SK-N-SH (cell line): ENCODE measurements around the gene NTHL1. TPM values are rescaled to one million over a fixed set of nuclear protein-coding genes. Genes with fewer than 3 reads are reported as not detected.
A peak's percentile ranks its signal among the peaks of the same experiment; 100 is the strongest.

Source experiments
- CTCF ChIA-PET: fragments of 300-600, 350-600 bp; formaldehyde crosslinking; extraction: SDS; loops from one replicate; lab custom pipeline; 2021; lab: Yijun Ruan, JAX
- POLR2A ChIA-PET: fragments of 350-600 bp; sonication (Branson Sonifier 250); formaldehyde crosslinking; extraction: SDS; loops from one replicate; lab custom pipeline; 2020; ENCODE audit warnings: antibody characterized with exemption, inconsistent platforms; lab: Yijun Ruan, JAX
- DNase-seq: peaks from one replicate; pipeline ENCODE4 v3.0.0; 2012
- H2AFZ ChIP-seq: fragments of 200-600 bp; sonication (generic); 2 replicates; pipeline ENCODE4 v1.8.1; 2016; ENCODE audit warnings: antibody characterized with exemption, mild to moderate bottlenecking, low read depth
- H3F3A ChIP-seq: fragments of 200-600 bp; sonication (generic); replicated peaks from 2 replicates; pipeline ENCODE3; 2016; ENCODE audit warnings: antibody characterized with exemption, mild to moderate bottlenecking; ENCODE audit not compliant: insufficient read depth
- H3K27ac ChIP-seq, 2 experiments: fragments of 200-500 bp in 1 of 2; fragments of 200-600 bp in 1 of 2; sonication (Bioruptor generic) in 1 of 2; sonication (generic), shearing (Covaris generic) in 1 of 2; 2 replicates each; pipeline versions ENCODE4 v1.5.1 to v1.6.1; 2014 to 2016; ENCODE audit warnings: low read depth in 2 of 2, inconsistent platforms in 1 of 2, low read length in 1 of 2, mild to moderate bottlenecking in 1 of 2, mixed read lengths in 1 of 2
- H3K27me3 ChIP-seq: fragments of 200-600 bp; sonication (generic), shearing (Covaris generic); 2 replicates; pipeline ENCODE4 v1.6.1; 2016; ENCODE audit warnings: mixed run types; ENCODE audit not compliant: insufficient read depth
- H3K36me3 ChIP-seq, 2 experiments: fragments of 200-500 bp in 1 of 2; fragments of 200-600 bp in 1 of 2; sonication (Bioruptor generic) in 1 of 2; sonication (generic) in 1 of 2; replicated peaks in 1 of 2; 2 replicates each; pipeline versions ENCODE3 to v1.5.1; 2014 to 2016; ENCODE audit warnings: low read length in 1 of 2, mild to moderate bottlenecking in 1 of 2; ENCODE audit not compliant: insufficient read depth in 2 of 2, control insufficient read depth in 1 of 2
- H3K4me1 ChIP-seq, 2 experiments: fragments of 200-500 bp in 1 of 2; fragments of 200-600 bp in 1 of 2; sonication (Bioruptor generic) in 1 of 2; sonication (generic), shearing (Covaris generic) in 1 of 2; 2 replicates each; pipeline versions ENCODE4 v1.5.1 to v1.6.1; 2014 to 2016; ENCODE audit warnings: low read depth in 1 of 2, low read length in 1 of 2, mixed run types in 1 of 2; ENCODE audit not compliant: insufficient read depth in 2 of 2, control insufficient read depth in 1 of 2
- H3K4me2 ChIP-seq: fragments of 200-600 bp; sonication (generic), shearing (Covaris generic); 2 replicates; pipeline ENCODE4 v1.6.1; 2017; ENCODE audit warnings: mixed run types
- H3K4me3 ChIP-seq, 2 experiments: fragments of 200-500 bp in 1 of 2; fragments of 200-600 bp in 1 of 2; sonication (Bioruptor generic) in 1 of 2; sonication (generic), shearing (Covaris generic) in 1 of 2; 2 replicates each; pipeline versions ENCODE4 v1.5.1 to v1.8.1; 2014 to 2016; ENCODE audit warnings: low read depth in 2 of 2, inconsistent platforms in 1 of 2, low read length in 1 of 2, mild to moderate bottlenecking in 1 of 2, mixed read lengths in 1 of 2, moderate library complexity in 1 of 2
- H3K79me2 ChIP-seq: fragments of 200-600 bp; sonication (generic); 2 replicates; pipeline ENCODE4 v1.8.1; 2017; ENCODE audit warnings: mild to moderate bottlenecking; ENCODE audit not compliant: insufficient read depth
- H3K9ac ChIP-seq: fragments of 200-600 bp; sonication (generic); 2 replicates; pipeline ENCODE4 v1.6.1; 2017; ENCODE audit warnings: mixed run types
- H3K9me2 ChIP-seq: fragments of 200-600 bp; sonication (generic); 2 replicates; pipeline ENCODE4 v1.6.1; 2017; ENCODE audit warnings: mixed run types
- H3K9me3 ChIP-seq: fragments of 200-600 bp; sonication (generic); 2 replicates; pipeline ENCODE4 v1.6.1; 2017; ENCODE audit warnings: mixed run types, mild to moderate bottlenecking, moderate library complexity
- H4K20me1 ChIP-seq: fragments of 200-600 bp; sonication (generic); 2 replicates; pipeline ENCODE4 v1.6.1; 2017; ENCODE audit warnings: mild to moderate bottlenecking, mixed run types; ENCODE audit not compliant: insufficient read depth
- ELF1 ChIP-seq: IDR thresholded peaks from 2 replicates; pipeline ENCODE4 v1.4.0; 2012
- EP300 ChIP-seq, 2 experiments: IDR thresholded peaks; 2 replicates each; pipeline versions ENCODE4 v1.4.0 to v1.6.1; 2012; ENCODE audit warnings: borderline replicate concordance in 1 of 2, low read depth in 1 of 2, low read length in 1 of 2
- FOSL2 ChIP-seq: IDR thresholded peaks from 2 replicates; pipeline ENCODE4 v1.4.0; 2012; ENCODE audit warnings: low read depth, mild to moderate bottlenecking, moderate library complexity, borderline replicate concordance
- FOXJ3 ChIP-seq: sonication (generic); formaldehyde crosslinking; IDR thresholded peaks from 2 replicates; pipeline ENCODE4 v1.5.1; 2020; ENCODE audit warnings: mild to moderate bottlenecking, missing genetic modification reagents
- FOXM1 ChIP-seq: IDR thresholded peaks from 2 replicates; pipeline ENCODE4 v1.4.0; 2012; ENCODE audit warnings: low read depth, mild to moderate bottlenecking
- JUND ChIP-seq: IDR thresholded peaks from 2 replicates; pipeline ENCODE4 v1.4.0; 2012
- NRF1 ChIP-seq: IDR thresholded peaks from 2 replicates; pipeline ENCODE4 v1.6.1; 2012; ENCODE audit warnings: low read depth, mild to moderate bottlenecking, low read length
- RAD21 ChIP-seq: IDR thresholded peaks from 2 replicates; pipeline ENCODE4 v1.6.1; 2012; ENCODE audit warnings: mild to moderate bottlenecking, low read length
- SIN3A ChIP-seq: IDR thresholded peaks from 2 replicates; pipeline ENCODE4 v1.6.1; 2012; ENCODE audit warnings: low read depth, mild to moderate bottlenecking, low read length, moderate library complexity, borderline replicate concordance
- YY1 ChIP-seq: IDR thresholded peaks from 2 replicates; pipeline ENCODE4 v1.4.0; 2012; ENCODE audit warnings: low read depth, mild to moderate bottlenecking
- WGBS: methylation state at CpG from one replicate; pipeline ENCODE4 v1.1.6; 2017; ENCODE audit warnings: low lambda C conversion rate; 5-methylcytosine and 5-hydroxymethylcytosine counted together
- polyA plus RNA-seq, 3 experiments: library from polyadenylated mRNA; depleted of rRNA; stranded (reverse); fragments of >200 nt; gene quantifications; 2 replicates each; pipeline ENCODE4 v1.2.3, GENCODE V29; 2012
- TF ChIP-seq, protein P1 (sequence below): fragments of 150-350 bp; IDR thresholded peaks from 2 replicates; pipeline ENCODE4 v1.6.1; 2016; ENCODE audit warnings: mild to moderate bottlenecking, low read depth, low read length
- TF ChIP-seq, protein P2 (sequence below): IDR thresholded peaks from 2 replicates; pipeline ENCODE4 v1.4.0; 2012; ENCODE audit warnings: low read depth, borderline replicate concordance
- TF ChIP-seq, protein P3 (sequence below): IDR thresholded peaks from 2 replicates; pipeline ENCODE4 v1.4.0; 2012; ENCODE audit warnings: low read depth, borderline replicate concordance
- TF ChIP-seq, protein P4 (sequence below): fragments of 200-600 bp; sonication (generic); IDR thresholded peaks from 2 replicates; pipeline ENCODE4 v1.6.1; 2017; ENCODE audit warnings: antibody characterized with exemption, mild to moderate bottlenecking, moderate library complexity

NTHL1 gene
- polyA plus RNA-seq, 1 of the 3 experiments (the other 2 are of a cell fraction), result 77.3 TPM

DNA sequence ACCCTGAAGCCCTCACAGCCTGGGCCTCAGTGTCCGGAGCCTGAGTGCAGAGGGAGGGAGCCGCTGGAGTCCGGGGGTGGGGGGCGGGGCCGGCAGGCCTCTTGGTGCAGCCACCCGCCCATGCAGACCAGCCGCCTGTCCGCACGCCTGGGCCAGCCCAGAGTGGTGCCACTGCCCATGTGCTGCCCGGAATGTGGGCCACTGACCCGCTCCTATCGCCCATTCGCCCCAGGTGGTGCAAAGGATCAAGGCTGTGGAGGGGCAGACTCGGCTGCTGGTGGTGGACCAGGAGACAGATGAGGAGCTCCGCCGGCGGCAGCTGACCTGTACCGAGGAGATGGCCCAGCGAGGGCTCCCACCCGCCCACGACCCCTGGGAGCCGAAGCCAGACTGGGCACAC, 18.3 kb downstream of the NTHL1 start:
- Histone ChIP-seq H3K4me1 (peaks cover 20 to 30% of the 10 kb centered on the region in 2 experiments; a peak in 3 of 4 replicates), H3K27me3 (no peaks in the 10 kb centered on the region), H2AFZ (no peak overlapping the region), H3K9ac (no peak overlapping the region), H4K20me1 (peaks cover 8% of the 10 kb centered on the region; the same call in 1 of the 2 replicates), H3K36me3 (peaks cover 0 to 6% of the 10 kb centered on the region in 2 experiments), H3F3A (peaks cover 7% of the 10 kb centered on the region), H3K9me2 (no peaks in the 10 kb centered on the region), H3K9me3 (no peaks in the 10 kb centered on the region), H3K79me2 (peaks cover 23% of the 10 kb centered on the region; the same call in 1 of the 2 replicates), H3K27ac (no peak overlapping the region), H3K4me2 (no peak overlapping the region), H3K4me3 (no peak overlapping the region)
- CTCF ChIA-PET, result interaction anchor here (1.2 kb wide), 1 partner anchor 10 kb away, joined by 3 read pairs; no protein-coding TSS in a partner anchor
- POLR2A ChIA-PET, result no interaction called here
- TF ChIP-seq FOXJ3 (CRISPR knock-in tag), result no peak
- TF ChIP-seq SIN3A, result no peak
- TF ChIP-seq, protein P1, sequence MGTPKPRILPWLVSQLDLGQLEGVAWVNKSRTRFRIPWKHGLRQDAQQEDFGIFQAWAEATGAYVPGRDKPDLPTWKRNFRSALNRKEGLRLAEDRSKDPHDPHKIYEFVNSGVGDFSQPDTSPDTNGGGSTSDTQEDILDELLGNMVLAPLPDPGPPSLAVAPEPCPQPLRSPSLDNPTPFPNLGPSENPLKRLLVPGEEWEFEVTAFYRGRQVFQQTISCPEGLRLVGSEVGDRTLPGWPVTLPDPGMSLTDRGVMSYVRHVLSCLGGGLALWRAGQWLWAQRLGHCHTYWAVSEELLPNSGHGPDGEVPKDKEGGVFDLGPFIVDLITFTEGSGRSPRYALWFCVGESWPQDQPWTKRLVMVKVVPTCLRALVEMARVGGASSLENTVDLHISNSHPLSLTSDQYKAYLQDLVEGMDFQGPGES, result no peak
- TF ChIP-seq YY1, result no peak
- TF ChIP-seq, protein P2, sequence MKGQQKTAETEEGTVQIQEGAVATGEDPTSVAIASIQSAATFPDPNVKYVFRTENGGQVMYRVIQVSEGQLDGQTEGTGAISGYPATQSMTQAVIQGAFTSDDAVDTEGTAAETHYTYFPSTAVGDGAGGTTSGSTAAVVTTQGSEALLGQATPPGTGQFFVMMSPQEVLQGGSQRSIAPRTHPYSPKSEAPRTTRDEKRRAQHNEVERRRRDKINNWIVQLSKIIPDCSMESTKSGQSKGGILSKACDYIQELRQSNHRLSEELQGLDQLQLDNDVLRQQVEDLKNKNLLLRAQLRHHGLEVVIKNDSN, result no peak
- TF ChIP-seq FOSL2, result no peak
- TF ChIP-seq ELF1, result no peak
- TF ChIP-seq, protein P3, sequence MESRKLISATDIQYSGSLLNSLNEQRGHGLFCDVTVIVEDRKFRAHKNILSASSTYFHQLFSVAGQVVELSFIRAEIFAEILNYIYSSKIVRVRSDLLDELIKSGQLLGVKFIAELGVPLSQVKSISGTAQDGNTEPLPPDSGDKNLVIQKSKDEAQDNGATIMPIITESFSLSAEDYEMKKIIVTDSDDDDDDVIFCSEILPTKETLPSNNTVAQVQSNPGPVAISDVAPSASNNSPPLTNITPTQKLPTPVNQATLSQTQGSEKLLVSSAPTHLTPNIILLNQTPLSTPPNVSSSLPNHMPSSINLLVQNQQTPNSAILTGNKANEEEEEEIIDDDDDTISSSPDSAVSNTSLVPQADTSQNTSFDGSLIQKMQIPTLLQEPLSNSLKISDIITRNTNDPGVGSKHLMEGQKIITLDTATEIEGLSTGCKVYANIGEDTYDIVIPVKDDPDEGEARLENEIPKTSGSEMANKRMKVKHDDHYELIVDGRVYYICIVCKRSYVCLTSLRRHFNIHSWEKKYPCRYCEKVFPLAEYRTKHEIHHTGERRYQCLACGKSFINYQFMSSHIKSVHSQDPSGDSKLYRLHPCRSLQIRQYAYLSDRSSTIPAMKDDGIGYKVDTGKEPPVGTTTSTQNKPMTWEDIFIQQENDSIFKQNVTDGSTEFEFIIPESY, result no peak
- no peak for DNase-seq
- 92% methylated on average over 9 of the region's 22 CpGs for WGBS

DNA sequence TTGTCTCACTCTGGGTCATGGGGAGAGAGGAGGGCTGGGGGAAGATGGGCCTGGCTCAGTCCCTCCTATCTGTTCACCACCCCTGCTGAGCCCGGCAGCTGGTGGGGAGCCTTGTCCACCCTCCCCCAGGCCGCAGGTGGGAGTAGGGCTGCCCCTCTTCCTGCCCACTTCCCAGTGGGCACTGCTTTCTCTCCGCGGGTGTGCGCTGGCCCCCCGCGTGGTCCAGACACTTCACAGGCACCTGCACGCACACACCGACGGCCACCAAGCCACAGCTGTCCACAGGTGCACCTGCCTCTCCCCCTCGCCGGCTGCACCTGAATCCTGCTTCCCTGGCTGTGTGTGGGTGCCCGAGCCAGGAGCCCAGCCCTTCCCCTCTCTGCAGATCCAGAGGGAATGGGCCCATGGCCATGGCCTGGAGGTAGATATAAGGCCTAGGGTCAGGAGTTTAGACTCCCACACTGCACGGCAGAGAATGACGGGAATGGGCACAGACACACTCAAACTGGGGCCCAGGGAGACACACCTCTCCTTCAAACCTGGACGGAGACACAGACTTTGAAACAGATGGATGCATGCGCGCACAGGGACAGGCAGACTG, 18.9 kb downstream of the NTHL1 start:
- peak overlapping the region; percentile 90; the same call in 1 of the 2 replicates for H3K4me2 ChIP-seq
- peak overlapping the region in 1 of 2 experiments; percentile 56; a peak in 1 of 4 replicates for H3K4me3 ChIP-seq
- H3K27ac ChIP-seq, result no peak overlapping the region
- H4K20me1 ChIP-seq, result peaks cover 8% of the 10 kb centered on the region; the same call in 1 of the 2 replicates
- DNase-seq, result no peak
- H3F3A ChIP-seq, result peaks cover 5% of the 10 kb centered on the region
- H3K79me2 ChIP-seq, result peaks cover 20% of the 10 kb centered on the region; the same call in 1 of the 2 replicates
- POLR2A ChIA-PET, result no interaction called here
- H3K9me2 ChIP-seq, result no peaks in the 10 kb centered on the region
- H3K4me1 ChIP-seq, result peaks cover 17 to 28% of the 10 kb centered on the region in 2 experiments; a peak in 3 of 4 replicates
- CTCF ChIA-PET, result interaction anchor here (1.0 to 1.5 kb wide), 3 partner anchors 12 to 112 kb away, joined by 3 to 5 read pairs (median 4); partner anchors contain the start of genes NTHL1 and TSC2
- H3K27me3 ChIP-seq, result no peaks in the 10 kb centered on the region
- WGBS, result 93% methylated on average over 8 of the region's 18 CpGs
- no peaks in the 10 kb centered on the region for H3K9me3 ChIP-seq
- H3K36me3 ChIP-seq, result peaks cover 0 to 6% of the 10 kb centered on the region in 2 experiments
- TF ChIP-seq EP300 (IDR thresholded peaks at IDR 0.05; ENCODE audit: borderline replicate concordance in 1 of 2, low read depth in 1 of 2, low read length in 1 of 2) (no peak), SIN3A (no peak), FOXM1 (no peak), RAD21 (no peak), NRF1 (no peak), JUND (no peak)
- TF ChIP-seq, protein P3, result no peak
- TF ChIP-seq, protein P4, sequence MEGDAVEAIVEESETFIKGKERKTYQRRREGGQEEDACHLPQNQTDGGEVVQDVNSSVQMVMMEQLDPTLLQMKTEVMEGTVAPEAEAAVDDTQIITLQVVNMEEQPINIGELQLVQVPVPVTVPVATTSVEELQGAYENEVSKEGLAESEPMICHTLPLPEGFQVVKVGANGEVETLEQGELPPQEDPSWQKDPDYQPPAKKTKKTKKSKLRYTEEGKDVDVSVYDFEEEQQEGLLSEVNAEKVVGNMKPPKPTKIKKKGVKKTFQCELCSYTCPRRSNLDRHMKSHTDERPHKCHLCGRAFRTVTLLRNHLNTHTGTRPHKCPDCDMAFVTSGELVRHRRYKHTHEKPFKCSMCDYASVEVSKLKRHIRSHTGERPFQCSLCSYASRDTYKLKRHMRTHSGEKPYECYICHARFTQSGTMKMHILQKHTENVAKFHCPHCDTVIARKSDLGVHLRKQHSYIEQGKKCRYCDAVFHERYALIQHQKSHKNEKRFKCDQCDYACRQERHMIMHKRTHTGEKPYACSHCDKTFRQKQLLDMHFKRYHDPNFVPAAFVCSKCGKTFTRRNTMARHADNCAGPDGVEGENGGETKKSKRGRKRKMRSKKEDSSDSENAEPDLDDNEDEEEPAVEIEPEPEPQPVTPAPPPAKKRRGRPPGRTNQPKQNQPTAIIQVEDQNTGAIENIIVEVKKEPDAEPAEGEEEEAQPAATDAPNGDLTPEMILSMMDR, result no peak
- TF ChIP-seq, all 33 proteins: peak for 0
- Histone ChIP-seq H3K9ac (no peak overlapping the region), H2AFZ (no peak overlapping the region)
